Raji (cell line): ENCODE results near the gene POLR3K.
A peak's percentile ranks its signal among the peaks of the same experiment; 100 is the strongest.

ENCODE experiments used
- POLR2A ChIP-seq: IDR thresholded peaks from 2 replicates; pipeline ENCODE4 v1.6.1; 2011; ENCODE audit warnings: low read depth, low read length, control low read depth; ENCODE audit not compliant: insufficient read depth

POLR3K gene

DNA sequence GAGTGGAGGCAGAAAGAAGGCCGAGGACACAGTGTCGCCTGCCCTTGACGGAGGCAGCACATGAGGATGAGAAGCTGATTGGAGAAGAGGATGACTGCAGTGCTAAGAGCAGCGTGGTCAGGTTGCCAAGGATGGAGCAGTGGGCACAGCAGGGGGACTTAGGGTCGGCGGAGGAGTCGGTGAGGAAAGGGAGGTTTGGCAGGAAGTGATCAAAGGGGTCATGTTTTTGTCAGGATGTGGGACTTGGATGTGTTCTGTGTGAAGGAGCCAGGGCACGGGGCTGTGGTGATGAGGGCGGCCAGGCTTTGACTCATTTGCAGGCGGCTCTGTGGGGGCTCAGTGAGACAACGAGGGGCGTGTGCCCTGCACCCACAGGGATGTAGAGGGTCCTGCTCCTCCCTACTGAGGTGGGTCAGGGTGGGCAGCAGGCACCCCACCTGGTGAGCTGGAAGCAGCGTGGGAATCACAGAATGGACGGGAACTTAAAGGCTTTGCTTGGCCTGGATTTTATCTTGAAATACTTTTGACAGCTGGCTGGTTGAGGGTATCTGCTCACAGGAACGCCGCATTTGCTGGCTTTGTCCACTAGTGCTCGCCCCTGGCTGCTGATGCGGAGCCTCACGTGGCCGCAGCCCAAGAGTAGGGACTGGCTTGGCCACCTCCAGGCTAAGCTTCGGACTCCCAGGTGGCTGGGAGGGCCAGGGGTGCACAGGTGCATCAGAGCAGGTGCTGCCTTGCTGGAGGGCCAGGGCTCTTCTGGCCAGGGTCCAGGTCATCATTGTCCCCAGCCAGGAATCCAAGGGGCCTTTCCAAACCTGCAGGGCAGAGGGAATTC is 30.6 kb upstream of the POLR3K start:
- no peak for TF ChIP-seq POLR2A

DNA sequence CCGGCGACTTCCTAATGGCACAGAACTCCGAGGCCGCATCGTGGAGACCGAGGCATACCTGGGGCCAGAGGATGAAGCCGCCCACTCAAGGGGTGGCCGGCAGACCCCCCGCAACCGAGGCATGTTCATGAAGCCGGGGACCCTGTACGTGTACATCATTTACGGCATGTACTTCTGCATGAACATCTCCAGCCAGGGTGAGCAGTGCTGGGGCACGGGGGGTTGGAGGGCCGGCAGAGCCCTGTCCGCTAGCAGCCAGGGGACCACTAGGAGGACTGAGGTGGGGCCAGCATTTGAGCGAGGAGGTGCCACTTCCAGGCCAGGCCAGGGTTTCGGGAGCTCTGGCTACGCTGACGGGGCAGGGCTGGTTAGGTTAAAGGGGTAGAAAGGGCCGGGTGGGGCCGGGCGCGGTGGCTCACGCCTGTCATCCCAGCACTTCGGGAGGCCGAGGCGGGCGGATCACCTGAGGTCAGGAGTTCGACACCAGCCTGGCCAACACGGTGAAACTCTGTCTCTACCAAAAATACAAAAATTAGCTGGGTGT is 29.7 kb upstream of the POLR3K start:
- no peak for TF ChIP-seq POLR2A

DNA sequence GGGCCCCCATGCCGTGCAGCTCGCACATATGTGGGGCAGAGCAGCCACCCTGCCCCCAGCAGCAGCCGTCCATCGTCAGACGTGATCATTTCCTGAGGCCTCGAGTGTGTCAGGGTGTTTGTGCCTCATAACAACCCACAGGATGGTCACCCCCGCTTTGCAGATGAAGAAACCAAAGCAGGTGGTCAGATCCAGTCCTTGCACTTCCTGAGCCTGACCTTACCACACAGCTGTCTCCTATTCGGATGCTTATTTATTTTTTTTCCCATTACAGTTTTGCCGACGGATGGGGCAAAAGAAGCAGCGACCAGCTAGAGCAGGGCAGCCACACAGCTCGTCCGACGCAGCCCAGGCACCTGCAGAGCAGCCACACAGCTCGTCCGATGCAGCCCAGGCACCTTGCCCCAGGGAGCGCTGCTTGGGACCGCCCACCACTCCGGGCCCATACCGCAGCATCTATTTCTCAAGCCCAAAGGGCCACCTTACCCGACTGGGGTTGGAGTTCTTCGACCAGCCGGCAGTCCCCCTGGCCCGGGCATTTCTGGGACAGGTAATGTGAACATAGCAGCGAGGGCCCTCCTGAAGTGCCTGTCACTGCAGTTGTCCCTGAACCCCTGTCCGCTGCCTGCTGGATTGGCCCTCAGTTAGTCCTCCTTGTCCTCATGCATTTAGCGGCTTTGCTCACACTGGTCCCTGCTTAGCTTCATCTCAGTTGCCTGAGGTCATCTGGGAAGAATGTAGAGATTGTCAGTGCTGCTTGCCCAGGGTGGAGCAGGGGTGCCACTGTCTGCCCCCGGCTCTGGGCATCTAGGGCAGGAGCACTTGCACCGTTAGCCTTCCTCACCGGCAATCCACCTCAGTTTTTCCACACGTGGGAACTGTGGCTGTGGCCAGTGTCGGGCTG is 26.0 kb upstream of the POLR3K start:
- TF ChIP-seq POLR2A, result no peak

DNA sequence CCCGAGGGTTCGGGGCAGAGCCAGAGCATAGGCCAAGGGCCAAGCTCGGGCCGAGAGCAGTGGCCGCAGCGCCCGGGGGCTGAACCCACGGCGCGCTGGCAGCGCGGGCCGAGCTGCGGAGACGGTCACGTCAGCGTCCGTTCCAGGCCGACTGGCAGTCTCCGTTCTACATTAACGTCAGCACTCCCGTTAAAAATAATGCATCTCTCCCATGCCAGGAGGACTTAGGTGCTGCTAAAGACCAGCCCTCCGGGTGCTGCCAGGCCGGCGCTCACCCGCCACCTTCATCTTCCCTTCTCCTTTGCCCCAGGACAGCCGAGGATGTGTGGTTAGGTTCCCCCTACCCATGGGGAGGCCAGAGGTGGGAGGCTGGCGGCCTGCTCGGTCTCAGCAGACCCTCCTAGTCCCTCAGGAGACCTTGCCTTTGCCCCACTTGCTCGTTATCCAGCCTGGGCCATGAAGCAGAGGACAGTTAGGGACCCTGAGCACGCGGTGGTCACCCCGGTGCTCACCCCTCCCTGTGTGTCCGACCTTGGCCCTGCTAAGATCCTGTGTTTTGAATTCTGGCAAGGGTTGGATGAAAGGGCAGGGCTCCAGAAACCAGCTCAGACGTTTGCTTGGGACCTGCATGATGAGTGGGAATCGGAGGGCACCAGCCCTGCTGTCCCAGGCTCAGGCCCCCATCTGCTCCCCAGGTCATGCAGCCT is 25.2 kb upstream of the POLR3K start:
- no peak for TF ChIP-seq POLR2A

DNA sequence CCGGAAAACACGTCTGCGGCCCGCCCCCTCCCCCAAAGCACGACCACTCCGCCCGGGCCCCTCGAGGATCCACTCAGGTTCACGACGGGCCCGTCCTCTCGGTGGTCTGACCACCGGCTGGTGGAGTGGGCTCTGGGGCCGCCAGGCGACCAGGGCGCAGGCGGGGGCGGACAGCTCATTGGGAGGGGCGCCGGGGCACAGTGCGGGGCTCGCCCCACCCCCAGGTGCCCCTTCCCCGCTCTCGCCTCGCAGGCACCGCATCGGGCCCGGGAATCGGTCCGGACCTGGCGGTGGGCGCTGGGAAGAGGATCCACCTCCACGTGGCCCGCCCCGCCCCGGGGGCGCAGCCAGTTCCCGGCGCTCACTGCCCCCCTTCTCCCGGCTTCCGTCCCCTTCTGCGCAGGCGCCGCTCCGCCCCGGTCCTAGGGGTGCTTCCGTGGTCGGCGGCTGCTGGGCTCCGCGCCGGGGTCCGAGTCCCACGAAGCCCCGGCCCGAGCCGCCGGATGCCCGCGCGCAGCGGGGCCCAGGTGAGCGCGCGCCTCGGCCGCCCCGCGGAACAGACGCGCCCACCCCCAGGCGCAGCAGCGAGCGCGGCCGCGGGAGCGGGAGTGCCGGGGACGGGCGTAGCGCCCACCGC is 24.5 kb upstream of the POLR3K start, which contains the start of gene MPG:
Gene MPG, plus strand, starts transcription at position 419 of the 637 bp plus-strand sequence. Its CDS starts 85 bp downstream, at position 504.
- TF ChIP-seq POLR2A, result peak; percentile 83

DNA sequence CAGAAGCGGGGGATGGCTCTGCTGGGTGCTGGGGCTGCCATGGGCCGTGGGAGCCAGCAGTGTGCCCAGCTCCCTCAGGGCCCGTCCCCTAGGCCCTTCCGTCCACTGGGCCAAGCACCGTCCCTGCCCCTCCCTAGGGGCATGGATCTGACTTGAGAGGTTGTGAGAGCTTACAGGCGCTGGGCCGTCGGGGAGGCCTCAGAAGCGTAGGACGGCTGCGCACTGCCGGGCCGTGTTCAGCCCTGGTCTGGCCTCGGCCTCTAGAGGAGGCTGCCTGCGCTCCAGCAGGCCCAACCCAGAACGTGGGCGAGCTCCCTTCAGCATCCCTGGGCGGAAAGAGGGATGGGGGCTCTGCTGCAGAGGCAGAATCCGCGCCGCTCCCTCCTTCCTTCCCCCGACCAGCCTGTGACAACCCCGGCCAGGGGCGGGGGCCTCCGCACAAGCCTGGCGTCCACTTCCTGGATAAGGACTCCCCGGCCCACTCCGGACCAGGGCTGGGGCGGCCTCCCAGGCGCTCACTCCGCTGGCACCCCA is 23.9 kb upstream of the POLR3K start:
- no peak; the same call in 1 of the 2 replicates for TF ChIP-seq POLR2A

DNA sequence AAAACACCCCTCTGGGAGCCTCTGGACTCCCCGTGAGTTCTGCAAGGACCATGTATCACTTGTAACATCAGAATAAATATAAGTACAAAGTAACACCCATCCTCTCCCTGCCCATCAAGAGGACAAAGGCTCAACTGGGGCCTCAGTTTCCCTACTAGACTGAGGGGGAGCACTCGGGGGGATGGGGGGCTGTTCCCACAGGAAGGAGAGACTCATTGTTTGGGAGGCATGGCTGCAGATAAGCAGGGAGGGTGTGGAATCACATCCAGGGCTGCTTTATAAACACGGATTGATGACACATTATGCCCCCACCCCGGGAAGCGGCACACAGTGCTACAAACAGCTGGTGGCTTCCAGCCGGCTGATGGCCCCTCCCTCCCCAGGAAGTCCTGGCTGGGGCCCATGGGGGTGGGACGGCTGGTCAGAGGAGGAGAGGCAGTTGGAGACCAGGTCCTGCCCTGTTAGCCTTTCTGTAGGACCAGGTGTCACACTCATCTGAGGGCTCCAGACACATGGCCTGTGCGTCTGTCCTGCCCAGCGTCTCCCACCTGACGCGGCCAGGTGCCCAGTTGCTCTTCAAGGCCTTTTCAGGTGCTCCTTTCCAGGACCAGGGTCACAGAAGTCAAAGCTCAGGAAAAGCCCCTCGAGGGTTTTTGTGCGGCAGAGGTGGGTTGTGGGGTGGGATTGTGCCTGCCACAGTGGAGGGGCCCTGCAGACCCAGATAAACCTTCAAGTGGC is 23.3 kb upstream of the POLR3K start:
- no peak for TF ChIP-seq POLR2A

DNA sequence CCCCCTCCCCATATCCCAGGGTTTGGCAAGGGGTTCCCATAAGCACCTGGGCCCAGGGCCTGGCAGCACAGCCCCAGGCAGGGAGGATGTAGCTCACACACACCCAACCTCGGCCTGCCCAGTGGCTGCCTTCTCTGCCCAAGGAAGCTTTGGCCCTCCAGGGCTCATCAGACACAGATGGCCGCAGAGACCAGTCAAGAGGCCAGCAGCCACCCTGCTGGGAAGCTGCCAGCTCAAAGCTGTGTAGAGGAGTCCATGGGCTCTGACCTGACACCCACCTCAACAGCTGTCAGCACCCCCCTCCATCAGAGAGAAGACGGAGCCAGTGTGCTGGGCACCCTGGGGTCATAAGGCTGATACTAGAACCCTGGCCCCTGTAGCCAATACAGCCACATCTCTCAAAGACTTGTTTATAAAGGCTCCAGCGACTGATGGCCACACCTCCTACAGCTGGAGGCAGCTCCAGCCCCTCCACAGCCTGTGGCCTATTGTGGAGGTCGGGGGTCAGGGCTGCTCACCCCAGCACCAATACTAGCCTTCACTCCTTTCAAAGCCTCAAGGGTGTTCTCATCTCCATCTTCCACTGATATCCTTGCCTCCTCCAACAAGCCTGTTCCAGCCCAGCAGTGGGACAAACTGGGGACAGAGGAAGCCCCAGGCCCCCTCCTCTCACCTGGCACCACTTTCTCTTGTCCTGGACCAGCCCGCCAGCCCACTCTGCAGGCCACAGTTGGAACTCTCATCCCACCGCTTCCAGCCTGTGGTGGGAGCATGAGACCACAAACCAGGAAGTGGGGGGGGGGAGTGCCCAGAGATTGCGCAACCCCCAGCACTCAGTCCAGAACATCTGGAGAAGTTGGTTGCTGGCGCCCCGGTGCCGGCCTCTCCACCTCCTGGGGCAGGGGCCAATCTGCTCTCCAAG is 22.4 kb upstream of the POLR3K start:
- no peak; the same call in 1 of the 2 replicates for TF ChIP-seq POLR2A

DNA sequence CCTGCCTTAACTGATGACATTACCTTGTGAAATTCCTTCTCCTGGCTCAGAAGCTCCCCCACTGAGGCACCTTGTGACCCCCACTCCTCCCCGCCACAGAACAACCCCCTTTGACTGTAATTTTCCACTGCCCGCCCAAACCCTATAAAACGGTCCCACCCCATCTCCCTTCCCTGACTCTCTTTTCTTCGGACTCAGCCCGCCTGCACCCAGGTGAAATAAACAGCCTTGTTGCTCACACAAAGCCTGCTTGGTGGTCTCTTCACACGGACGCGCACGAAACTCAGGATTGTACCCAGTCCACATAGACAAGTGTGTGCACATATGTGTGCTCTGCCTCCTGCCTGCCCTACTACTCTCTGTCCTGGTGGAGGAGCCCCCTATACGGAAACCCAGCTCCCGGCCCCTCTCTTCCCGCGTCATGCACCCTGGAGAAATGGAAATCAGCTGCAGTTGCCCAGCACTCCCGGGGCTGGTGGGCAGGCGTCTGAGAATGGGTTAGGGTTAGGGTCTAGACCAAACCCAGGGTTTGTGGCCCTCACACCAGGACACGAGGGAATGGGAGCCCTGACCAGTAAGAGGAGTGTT is 21.4 kb upstream of the POLR3K start:
- TF ChIP-seq POLR2A, result no peak

DNA sequence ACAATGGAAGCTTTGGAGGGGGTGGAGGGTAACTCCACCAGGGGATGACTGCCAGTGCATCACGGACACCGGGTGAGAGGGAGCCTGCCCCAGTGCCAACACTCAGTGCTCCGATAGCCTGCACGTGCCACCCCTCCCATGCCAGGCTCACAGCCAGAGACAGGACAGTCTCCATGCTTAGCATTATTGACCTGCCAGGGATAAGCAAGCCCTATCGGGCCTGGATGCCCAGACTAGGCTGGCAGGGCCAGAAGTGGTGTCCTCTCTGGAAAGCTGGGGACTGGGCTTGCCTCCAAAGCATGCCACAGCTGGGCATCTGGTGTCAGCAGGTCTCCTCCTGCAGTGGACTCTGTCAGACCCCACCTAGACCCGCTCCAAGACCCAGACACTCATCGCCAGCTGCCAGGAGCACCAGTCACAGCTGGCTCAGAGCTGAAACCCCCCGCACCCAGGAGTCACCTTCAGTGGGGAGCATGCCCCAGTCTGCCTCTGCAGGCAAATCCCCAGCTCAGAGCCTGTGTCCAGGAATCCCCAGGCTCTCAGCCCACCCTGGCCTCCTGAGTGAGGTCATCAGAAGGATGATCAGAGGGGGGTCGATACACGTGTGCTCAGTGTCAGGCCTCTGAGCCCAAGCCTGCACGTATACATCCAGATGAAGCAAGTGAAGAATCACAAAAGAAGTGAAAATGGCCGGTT is 20.8 kb upstream of the POLR3K start:
- TF ChIP-seq POLR2A, result no peak

DNA sequence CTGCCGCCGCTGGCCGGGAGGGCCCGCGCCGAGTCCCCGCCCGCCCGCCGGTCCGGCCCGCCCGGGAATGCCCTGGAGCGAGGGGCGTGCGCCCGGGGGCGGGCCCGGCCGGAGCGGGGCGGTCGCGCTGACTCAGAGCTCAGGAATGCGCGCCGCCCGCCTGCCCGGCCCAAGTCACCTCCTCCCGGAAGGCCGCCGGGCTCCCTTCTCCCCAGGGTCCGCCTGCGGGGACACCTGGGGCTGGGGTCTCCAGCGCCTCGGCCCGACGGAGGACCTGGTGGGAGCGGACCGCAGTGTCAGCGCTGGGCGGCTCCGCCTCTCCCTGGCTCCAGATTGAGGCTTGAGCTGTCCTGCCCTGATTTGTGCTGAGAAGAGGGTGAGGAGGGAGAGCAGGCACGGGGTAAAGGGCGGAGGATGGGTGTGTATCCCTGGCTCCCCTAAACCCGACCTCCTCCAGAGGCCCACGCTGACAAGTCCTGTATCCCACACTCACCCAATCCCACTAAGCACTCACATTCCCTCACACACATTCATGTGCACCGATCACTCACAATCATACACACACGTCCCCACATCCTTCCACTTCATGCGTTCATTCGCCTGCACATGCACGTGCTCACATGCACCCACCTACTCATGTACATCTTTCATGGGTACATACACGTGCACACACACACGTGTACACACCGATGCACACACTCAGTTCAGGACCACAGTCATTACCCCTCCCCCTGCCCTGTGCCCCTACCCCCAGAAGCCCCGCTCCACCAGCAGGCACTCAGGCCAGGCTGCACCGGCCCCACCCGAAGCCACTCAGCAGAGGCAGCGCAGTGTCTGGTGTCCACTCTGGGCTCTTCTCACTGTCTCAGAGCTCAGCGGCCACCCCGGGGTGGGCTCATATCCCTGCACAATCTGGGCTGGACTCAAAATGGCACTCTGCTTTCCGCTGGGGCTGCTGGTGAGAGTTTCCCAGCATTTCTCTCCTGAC is 19.4 kb upstream of the POLR3K start, which contains the start of gene RHBDF1:
Gene RHBDF1, minus strand, starts transcription at position 71 of the 988 bp plus-strand sequence. CDS start 7,616 bp downstream, outside the sequence.
- no peak for TF ChIP-seq POLR2A
